ENCODE data around the gene RIMBP3C. TPM values are rescaled to one million over a fixed set of nuclear protein-coding genes. Genes with fewer than 3 reads are reported as not detected.
"Not testable (repeated sequence)": the region's sequence is repeated elsewhere in the genome, so short reads cannot be mapped to it uniquely, and the experiment has no call there.

Gene RIMBP3C, protein sequence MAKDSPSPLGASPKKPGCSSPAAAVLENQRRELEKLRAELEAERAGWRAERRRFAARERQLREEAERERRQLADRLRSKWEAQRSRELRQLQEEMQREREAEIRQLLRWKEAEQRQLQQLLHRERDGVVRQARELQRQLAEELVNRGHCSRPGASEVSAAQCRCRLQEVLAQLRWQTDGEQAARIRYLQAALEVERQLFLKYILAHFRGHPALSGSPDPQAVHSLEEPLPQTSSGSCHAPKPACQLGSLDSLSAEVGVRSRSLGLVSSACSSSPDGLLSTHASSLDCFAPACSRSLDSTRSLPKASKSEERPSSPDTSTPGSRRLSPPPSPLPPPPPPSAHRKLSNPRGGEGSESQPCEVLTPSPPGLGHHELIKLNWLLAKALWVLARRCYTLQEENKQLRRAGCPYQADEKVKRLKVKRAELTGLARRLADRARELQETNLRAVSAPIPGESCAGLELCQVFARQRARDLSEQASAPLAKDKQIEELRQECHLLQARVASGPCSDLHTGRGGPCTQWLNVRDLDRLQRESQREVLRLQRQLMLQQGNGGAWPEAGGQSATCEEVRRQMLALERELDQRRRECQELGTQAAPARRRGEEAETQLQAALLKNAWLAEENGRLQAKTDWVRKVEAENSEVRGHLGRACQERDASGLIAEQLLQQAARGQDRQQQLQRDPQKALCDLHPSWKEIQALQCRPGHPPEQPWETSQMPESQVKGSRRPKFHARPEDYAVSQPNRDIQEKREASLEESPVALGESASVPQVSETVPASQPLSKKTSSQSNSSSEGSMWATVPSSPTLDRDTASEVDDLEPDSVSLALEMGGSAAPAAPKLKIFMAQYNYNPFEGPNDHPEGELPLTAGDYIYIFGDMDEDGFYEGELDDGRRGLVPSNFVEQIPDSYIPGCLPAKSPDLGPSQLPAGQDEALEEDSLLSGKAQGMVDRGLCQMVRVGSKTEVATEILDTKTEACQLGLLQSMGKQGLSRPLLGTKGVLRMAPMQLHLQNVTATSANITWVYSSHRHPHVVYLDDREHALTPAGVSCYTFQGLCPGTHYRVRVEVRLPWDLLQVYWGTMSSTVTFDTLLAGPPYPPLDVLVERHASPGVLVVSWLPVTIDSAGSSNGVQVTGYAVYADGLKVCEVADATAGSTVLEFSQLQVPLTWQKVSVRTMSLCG (N-terminal part only)
- total RNA-seq (10 to 100 TPM; 17.5 to 20.8 TPM), polyA plus RNA-seq (ENCODE audit: insufficient read depth, low read depth, low replicate concordance) (14.4 TPM)
- long read RNA-seq, donor 1, result 0 reads
- long read RNA-seq, donor 2, result 0 reads

DNA sequence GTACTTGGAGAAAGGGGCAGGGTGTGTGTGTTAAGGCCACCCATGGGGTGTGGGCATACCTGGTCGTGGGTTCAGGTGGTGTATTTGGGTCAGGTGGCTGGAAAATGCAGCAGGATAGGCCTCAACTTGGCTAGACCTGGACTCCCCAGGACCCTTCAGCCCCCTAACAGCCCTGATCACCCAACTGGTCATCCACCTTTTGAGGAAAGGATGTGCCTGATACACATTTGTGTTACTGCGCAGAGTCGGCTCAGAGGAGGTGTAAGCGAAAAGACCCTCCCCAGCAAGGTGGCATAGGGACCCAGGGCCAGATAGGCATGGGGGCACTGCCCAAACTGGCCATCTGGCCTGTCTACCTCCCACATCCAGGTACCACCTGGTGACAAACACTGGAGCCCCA is at the start of gene RIMBP3C:
Gene RIMBP3C, minus strand, starts transcription at position 101 of the 400 bp plus-strand sequence. CDS start 485 bp downstream, outside the sequence.
- DNase-seq; H3K4me1 ChIP-seq; H3K27me3 ChIP-seq; H3K4me3 ChIP-seq; H3K27ac ChIP-seq; H3K36me3 ChIP-seq (ENCODE audit: low read depth, missing control alignments); intact Hi-C loops (cut with DNase I; ENCODE audit: low total_unique reads); H3K9me3 ChIP-seq: not testable (repeated sequence)
- WGBS, 2 donors, result no CpG with 5 or more reads among the region's 4 CpGs

DNA sequence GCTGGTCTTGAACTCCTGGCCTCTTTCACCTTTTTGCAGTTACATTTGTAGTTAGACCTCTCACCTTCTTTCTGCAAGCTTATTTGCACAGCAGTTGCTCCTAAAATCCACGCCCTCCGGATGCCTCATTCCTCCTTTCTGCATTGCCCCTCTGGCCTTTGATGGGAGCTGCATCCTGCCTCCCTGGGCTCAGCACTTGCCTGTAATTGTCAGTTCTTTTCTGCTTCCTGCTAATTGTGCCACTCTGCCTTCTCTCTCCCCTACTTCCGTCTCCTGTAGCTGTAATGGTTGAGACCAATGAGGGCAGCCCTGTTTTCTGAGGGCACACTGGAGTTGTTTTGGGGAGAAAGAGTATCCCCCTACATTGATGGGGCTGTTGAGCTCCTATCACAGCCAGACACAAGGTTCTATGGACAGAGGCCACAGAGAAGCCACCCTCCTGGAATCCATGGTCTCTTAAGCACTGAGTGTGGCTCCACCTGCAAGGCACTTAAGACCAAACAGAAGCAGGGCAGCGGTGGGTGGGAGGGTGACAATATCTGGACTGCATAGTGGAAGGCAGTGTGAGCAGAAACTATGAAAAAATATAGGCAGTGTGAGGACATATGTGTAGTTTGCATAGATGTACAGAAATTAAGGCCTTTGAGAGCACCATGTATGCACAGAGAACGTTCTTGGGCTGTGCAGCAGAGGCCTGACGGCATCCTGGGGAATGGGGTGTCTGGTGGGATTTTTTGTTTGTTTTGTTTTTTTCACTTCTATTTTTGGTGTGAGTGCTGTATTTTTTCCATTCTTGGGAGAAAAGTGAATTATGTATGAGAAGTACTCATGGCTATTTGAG is 48.0 kb upstream of the RIMBP3C start:
- Histone ChIP-seq H3K36me3 (ENCODE audit: low read depth, missing control alignments) (no peaks in the 10 kb centered on the region), H3K27ac (no peak overlapping the region), H3K4me3 (no peak overlapping the region), H3K27me3 (no peaks in the 10 kb centered on the region), H3K4me1 (no peaks in the 10 kb centered on the region), H3K9me3 (no peaks in the 10 kb centered on the region)
- WGBS, 2 donors, result 81 to 83% methylated on average over 6 of the region's 6 CpGs
- no peak for DNase-seq
- intact Hi-C loops (cut with DNase I; ENCODE audit: low total_unique reads), result no loop called here
- TF ChIP-seq POLR2A (IDR thresholded peaks at IDR 0.05), result no peak
- TF ChIP-seq, protein P1, sequence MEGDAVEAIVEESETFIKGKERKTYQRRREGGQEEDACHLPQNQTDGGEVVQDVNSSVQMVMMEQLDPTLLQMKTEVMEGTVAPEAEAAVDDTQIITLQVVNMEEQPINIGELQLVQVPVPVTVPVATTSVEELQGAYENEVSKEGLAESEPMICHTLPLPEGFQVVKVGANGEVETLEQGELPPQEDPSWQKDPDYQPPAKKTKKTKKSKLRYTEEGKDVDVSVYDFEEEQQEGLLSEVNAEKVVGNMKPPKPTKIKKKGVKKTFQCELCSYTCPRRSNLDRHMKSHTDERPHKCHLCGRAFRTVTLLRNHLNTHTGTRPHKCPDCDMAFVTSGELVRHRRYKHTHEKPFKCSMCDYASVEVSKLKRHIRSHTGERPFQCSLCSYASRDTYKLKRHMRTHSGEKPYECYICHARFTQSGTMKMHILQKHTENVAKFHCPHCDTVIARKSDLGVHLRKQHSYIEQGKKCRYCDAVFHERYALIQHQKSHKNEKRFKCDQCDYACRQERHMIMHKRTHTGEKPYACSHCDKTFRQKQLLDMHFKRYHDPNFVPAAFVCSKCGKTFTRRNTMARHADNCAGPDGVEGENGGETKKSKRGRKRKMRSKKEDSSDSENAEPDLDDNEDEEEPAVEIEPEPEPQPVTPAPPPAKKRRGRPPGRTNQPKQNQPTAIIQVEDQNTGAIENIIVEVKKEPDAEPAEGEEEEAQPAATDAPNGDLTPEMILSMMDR (IDR thresholded peaks at IDR 0.05), result no peak

DNA sequence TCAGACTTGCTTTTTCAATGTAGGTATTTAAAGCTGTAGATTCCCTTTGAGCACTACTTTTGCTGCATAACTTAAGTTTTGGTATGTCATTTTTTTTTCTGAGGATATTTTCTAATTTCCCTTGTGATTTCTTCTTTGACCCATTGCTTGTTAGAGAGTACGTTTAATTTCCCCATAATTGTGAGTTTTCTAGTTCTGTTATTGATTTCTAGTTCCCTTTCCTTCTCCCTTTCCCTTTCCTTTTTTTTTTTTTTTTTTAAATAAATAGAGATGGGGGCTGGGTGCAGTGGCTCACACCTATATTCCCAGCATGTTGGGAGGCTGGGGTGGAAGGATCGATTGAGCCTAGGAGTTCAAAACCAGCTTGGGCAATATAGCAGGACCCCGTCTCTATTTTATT is 47.0 kb upstream of the RIMBP3C start:
- H3K27ac ChIP-seq, result no peak overlapping the region
- no peaks in the 10 kb centered on the region for H3K27me3 ChIP-seq
- DNase-seq, result no peak
- WGBS, 2 donors, result 90 to 91% methylated on average over 3 of the region's 3 CpGs
- H3K4me3 ChIP-seq, result no peak overlapping the region
- intact Hi-C loops (cut with DNase I; ENCODE audit: low total_unique reads), result no loop called here
- H3K36me3 ChIP-seq (ENCODE audit: low read depth, missing control alignments), result no peaks in the 10 kb centered on the region
- H3K9me3 ChIP-seq, result no peaks in the 10 kb centered on the region
- no peaks in the 10 kb centered on the region for H3K4me1 ChIP-seq
- no peak for TF ChIP-seq POLR2A (IDR thresholded peaks at IDR 0.05)
- TF ChIP-seq, protein P1 (IDR thresholded peaks at IDR 0.05), result no peak

DNA sequence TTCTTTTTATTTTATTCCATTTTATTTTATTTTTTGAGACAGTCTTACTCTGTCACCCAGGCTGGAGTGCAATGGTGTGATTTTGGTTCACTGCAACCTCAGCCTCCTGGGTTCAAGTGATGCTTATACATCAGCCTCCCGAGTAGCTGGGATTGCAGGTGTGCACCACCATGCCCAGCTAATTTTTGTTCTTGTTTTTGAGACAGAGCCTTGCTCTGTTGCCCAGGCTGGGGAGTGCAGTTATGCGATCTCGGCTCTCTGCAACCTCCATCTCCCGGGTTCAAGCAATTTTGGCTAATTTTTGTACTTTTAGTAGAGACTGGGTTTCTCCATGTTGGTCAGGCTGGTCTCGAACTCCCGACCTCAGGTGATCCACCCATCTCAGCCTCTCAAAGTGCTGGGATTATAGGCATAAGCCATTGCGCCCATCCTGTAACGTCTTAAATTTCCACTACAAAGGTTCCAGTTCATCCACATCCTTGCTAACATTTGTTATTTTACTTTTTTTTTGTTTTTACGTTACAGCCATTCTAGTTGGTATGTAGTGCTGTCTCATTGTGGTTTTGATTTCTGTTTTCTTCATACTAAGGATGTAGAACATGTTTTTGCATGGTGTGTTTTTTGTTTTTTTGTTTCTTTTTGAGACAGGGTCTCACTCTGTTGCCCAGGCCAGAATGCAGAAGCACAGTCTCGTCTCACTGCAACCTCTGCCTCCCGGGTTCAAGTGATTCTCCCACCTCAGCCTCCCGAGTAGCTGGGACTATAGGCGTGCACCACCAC is 45.3 kb upstream of the RIMBP3C start:
- DNase-seq; H3K4me3 ChIP-seq; H3K27me3 ChIP-seq; H3K27ac ChIP-seq; intact Hi-C loops (cut with DNase I; ENCODE audit: low total_unique reads); H3K9me3 ChIP-seq; H3K4me1 ChIP-seq; H3K36me3 ChIP-seq (ENCODE audit: low read depth, missing control alignments): not testable (repeated sequence)
- WGBS, 2 donors, result 93 to 94% methylated on average over 13 of the region's 13 CpGs
